Measurements from ENCODE around the gene MAP3K12.
A peak's percentile ranks its signal among the peaks of the same experiment; 100 is the strongest.
"Not testable (repeated sequence)": the region's sequence is repeated elsewhere in the genome, so short reads cannot be mapped to it uniquely, and the experiment has no call there.

Gene MAP3K12, protein sequence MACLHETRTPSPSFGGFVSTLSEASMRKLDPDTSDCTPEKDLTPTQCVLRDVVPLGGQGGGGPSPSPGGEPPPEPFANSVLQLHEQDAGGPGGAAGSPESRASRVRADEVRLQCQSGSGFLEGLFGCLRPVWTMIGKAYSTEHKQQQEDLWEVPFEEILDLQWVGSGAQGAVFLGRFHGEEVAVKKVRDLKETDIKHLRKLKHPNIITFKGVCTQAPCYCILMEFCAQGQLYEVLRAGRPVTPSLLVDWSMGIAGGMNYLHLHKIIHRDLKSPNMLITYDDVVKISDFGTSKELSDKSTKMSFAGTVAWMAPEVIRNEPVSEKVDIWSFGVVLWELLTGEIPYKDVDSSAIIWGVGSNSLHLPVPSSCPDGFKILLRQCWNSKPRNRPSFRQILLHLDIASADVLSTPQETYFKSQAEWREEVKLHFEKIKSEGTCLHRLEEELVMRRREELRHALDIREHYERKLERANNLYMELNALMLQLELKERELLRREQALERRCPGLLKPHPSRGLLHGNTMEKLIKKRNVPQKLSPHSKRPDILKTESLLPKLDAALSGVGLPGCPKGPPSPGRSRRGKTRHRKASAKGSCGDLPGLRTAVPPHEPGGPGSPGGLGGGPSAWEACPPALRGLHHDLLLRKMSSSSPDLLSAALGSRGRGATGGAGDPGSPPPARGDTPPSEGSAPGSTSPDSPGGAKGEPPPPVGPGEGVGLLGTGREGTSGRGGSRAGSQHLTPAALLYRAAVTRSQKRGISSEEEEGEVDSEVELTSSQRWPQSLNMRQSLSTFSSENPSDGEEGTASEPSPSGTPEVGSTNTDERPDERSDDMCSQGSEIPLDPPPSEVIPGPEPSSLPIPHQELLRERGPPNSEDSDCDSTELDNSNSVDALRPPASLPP

DNA sequence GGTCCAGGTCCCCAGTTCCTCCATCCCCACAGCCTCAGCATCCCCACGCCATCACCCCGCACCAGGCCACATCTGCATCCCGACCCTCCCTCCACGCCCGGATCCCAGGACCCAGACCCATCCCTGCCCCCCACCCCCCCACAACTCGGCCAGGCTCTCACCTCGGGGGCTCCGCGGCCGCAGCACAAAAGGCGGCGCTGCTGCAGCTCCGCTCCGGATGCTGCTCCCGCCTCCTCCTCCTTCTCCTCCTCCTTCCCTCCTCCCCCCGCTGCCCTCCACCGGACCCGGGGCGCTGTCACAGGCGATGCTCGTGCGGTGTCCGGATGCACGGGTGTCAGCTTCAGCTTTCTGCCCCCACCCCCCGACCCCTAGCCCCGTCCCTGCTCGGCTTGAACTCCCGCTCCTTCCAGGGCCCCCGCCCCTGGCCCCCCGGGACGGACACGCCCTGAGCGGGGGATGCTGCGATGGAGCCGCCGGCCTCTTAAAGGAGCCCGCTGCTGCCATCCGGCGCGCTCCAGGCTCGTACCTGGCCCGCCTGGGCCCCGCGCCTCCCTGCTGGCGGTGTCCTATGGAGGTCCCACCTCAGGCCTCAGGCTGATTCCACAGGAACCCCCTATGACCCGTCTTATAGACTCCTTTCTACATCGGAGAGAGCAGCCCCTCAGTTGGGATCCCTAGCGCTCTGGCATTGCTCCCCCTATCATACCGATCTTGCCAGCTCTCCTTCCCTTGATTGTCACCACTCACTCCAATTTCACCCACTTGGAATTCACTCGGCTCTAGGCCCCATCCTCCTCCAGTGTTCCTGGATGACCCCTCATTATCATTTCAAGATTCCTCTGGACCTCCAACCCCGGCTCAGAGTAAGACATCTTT is at the start of gene MAP3K12:
MAP3K12 (minus strand) TSS at position 193 of the 876 bp plus-strand sequence. CDS start 12,067 bp downstream, outside the sequence.
- DNase-seq: peak; percentile 14

DNA sequence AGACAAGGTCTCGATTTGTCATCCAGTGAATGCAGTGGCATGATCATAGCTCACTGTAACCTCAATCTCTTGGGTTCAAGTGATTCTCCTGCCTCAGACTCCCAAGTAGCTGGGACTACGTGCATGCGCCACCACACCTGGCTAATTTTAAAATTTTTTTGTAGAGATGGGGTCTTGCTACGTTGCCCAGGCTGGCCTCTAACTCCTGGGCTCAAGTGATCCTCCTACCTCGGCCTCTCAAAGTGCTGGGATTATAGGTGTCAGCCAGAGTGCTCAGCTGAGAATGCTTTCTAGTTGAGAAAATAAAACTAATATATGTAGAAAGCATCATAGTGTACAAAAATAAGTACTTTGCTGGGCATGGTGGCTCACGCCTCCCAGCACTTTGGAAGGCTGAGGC is 49.1 kb upstream of the MAP3K12 start:
- DNase-seq: not testable (repeated sequence)

DNA sequence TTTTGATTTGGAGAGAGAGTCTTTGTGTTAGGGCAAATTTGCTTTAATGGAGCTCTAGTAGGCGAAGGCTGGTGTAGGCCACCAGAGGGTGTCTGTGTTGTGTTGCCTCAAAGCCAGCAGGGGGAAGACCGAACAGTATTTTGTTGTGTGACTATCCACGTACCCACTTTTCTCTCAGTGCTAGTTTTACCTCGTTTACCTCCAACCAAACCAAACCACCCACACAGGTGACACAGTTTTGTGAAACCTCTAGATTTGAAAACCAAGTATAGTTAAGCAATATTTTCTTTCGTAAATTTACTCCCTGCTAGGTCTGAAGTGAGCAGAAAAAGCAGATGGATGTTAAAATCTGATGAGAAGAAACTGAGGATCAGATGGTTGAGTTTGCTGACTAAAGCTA is 44.3 kb upstream of the MAP3K12 start:
- peak; percentile 31 for DNase-seq

DNA sequence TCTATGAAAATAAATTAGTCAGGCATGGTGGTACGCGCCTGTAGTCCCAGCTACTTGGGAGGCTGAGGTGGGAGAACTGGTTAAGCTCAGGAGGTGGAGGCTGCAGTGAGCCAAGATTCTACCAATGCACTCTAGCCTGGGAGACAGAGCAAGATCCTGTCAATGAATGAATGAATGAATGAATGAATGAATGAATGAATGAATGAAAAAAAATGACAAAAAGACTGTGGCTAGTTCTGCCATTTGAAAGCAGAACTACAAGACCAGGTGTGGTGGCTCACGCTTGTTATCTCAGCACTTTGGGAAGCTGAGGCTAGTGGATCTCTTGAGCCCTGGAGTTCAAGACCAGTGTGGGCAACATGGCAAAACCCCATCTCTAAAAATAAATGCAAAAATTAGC is 40.3 kb upstream of the MAP3K12 start:
- no peak for DNase-seq

DNA sequence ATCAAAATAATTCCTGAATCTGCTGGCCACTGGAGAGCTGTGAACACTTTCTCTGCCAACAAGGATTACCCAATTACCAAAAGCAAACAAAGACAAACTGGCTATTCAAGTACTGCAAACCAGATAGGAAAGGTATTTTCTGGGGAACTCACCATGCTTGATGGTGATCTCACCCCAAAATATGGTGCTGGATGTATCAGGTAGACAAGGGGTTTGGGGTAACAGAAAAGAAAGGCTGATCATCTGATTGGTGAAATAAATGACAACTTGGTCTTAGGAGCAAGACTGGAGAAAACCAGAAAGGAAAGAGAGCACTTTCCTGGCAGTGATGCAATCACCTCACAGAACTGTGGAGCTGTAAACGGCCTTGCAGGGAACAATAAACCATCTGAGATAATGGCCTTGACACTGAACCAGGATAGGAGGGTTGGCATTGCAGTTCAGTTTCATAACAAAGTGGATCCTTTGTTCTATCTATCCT is 39.0 kb upstream of the MAP3K12 start:
- DNase-seq: peak; percentile 7

DNA sequence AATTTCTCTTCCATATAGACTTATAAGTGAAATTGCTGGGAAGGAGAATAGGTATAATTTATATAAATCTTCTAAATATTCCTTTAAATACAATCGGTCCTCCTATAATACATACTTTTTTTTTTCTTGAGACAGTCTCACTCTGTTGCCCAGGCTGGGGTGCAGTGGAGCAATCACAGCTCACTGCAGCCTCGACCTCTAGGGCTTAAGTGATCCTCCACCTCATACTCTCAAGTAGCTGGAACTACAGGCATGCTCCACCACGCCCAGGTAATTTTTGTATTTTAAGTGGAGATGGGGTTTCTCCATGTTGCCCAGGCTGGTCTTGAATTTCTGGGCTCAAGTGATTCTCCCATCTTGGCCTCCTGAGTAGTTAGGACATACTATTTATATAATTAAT is 37.7 kb upstream of the MAP3K12 start:
- no peak for DNase-seq

DNA sequence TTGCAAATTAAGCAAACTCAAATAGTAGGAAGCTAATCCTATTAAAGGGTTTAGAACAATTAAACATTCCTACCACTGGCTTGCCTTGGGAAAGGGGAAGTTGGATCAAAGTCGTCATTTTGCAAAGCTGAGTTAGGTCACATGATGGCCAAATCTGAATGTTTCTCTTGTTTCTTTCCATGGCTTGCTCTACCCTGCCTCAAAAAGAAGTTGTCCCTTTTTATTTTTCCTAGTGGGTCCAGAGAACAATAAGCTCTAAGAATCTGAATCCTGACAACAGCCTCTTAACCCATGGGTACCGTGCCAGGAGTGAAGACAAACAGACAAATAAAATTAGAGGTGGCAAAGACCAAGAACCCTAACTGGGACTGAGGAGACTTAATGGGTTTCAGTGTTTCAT is 34.2 kb upstream of the MAP3K12 start:
- DNase-seq: no peak

DNA sequence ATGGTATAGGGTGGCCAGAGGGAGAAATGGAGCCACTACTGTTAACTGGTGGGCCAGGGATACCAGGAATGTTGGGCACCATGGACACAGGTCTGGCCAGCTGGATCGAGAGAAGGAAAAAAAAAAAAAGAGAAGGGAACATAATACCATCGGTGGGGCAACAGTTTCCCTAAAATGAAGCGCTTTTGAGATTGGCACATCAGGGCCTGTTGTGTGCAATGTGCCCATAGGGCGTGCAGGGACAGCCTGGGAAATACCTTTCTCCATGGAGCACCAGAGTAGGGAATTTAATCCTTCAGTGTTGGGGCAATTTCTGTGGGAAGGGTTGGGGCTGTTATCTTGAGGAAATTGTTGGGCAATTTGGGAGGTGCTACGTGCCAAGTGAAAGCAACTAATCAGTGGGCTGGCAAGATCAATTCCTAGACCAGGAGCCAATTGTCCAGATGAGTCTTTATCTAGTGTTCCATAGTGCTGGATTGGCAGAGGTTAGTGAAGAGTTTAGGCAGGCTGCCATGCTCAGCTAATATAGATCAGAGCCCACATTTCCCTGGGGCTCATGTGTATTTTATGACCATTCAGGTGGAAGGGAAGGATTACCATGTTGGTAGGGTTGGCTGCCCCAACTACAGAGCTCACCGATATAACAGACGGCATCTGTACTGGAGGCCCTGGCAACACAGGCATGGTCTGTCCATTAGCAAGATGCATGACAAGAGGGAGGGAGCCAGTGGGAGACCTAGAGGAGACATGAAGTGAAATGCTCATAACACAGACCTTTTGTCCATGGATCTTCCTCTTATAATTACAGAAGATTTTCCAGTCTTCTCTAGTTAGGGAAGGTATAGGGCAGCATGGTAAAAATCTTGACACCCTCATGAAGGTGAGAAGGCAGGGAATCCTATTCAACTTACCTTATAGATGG is 33.5 kb upstream of the MAP3K12 start:
- no peak for DNase-seq

DNA sequence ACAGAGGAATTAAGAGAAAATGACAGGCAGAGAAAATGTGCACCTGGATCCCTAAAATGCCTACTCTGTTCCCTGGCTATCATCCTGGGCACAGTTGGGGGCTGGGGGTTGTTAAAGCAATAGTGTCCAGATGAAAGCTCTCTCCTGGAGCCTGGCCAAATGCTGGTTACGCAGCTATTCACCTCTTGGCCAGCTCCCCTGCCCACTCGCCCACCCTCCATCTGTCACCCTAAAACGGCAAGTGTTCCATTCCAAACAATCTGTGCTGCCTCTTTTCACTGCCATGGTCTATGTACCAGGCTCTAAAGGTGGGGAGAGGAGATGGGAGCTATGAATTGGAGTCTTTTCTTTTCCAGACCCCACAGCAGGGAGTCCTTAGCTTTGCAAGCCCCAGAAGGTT is 32.8 kb upstream of the MAP3K12 start:
- no peak for DNase-seq

DNA sequence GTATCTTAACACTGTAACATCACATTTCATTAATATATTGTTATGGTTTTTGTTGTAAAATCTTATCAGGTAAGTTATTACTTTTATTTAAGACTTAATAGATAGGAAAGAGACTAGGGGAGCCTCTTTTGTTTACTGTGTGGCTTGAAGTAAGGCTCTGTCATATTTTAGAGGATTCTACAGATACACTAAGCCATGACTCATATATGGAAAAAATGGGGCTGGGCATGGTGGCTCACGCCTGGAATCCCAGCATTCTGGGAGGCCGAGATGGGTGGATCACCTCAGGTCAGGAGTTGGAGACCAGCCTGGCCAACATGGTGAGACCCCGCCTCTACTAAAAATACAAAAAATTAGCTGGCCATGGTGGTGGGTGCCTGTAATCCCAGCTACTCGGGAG is 31.7 kb upstream of the MAP3K12 start:
- no peak for DNase-seq

DNA sequence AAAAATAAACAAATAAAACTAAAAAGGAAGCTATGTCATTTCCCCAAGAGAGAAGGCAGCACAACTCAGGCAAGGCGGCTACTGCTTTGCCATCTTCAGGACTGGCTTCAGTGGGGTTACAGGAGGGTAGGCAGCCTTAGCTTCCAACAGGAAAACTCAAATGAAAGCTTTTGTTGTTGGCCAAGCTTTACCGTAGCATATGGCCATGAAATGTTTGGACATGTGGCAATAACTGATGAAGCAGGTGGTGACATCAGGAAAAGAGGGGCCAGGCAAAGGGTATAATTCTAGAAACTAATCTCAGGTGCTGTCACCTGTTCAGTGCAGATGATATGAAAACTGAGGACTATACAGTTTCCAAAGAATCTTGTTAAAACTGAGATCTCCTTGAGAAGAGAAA is 30.8 kb upstream of the MAP3K12 start:
- no peak for DNase-seq

DNA sequence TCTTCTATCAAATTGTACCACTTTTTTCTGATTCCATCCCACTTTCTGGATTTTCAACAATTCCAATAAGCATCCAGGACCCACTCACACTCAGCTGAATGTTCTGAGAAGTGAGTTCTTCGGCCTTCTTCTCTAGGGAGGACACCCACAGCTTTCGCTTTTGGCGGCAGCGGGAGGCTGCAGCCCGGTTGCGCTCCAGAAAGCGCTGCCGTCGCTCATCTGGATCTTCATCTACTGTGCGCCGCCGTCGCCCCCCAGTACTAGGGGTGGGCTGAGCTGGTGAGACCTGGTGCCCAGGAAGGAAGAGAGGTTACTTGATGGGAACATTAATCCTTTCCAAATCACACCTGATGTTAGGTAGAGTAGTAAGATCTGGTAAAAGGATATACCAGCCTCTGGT is 25.2 kb upstream of the MAP3K12 start:
- DNase-seq: no peak

DNA sequence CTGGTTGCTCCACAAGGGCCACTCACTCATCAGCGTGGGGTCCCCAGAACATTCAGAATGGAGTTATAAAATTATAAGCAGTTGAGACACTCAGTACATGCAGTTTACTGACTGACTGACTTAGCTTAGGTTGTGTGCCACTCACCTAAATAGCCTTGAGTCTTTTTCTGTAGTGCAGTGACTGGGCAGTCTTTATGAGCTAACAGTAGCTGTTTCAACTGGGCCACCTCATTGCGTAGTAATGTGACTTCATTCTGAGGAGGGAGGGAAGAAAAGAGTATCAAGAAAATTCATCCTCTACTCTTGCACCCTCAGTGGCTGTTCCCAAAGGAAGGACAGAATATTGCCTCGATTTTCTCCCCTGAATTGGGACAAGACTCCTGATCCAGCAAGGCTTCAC is 23.9 kb upstream of the MAP3K12 start:
- DNase-seq: no peak

DNA sequence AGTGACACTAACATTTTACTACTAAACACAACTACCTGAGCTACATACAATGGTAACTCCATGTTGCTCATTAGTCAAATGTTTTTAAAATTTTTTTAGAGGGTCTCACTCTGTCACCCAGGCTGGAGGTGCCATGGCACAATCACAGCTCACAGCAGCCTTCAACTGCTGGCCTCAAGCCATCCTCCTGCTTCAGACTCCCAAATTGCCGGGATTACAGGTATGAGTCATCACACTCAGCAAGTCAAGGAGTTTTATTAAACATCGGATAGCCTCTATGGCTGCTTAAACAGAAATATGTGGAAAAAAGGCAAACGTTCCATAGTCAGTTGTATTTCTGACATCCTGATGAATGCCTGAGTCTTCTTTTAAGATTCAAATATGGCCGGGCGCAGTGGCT is 19.1 kb upstream of the MAP3K12 start:
- no peak for DNase-seq

DNA sequence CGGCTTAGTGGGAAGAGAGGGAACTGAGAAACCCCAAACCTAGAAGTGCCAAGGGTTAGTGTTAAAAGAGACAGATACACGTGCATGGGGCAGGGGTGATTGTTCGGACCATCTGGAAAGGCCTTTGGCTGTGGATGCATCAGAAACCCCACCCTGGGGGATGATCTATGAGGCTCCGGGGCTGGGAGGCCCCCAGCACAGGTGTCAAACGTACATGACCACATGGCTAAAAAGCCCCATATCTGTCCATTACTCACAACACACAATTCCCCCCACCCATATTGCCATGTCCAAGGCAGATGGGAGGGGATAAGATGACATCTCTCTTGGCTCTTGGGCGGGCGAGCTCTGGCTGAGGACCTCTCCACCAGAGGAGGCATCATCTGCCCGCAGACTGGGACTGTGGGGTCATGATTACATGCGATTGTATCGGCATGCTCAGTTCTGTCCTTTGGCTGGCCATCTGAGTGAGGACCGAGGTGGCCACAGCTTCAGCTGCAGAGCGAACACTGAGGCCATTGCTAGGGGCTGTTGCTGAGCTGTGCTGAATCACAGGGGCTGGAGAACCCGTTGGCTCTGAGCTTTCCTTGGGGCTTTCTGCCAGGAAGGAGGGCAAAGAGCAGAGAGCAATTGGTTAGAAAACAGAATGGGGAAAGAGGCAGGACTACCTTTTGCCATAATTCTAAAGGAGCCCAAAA is 17.6 kb upstream of the MAP3K12 start:
- DNase-seq: no peak

DNA sequence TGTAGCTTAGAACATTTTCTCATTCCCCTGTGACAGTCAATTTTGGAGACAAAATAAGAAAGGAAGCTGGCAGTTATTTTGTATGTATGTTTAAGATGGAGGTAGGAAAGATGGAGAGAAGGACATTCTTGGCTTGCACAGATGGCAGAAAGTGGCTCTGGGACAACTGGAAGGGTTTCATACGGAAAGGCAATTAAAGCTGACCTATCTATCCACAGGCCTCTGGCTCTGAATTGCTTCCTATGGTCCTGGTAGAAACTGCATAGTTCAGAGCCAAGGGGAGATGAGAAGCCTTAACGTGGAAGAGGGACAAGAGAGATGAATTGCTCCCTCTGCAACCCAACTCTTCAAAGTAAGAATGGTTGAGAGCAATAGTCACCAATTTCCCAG is 16.0 kb upstream of the MAP3K12 start:
- DNase-seq: no peak

DNA sequence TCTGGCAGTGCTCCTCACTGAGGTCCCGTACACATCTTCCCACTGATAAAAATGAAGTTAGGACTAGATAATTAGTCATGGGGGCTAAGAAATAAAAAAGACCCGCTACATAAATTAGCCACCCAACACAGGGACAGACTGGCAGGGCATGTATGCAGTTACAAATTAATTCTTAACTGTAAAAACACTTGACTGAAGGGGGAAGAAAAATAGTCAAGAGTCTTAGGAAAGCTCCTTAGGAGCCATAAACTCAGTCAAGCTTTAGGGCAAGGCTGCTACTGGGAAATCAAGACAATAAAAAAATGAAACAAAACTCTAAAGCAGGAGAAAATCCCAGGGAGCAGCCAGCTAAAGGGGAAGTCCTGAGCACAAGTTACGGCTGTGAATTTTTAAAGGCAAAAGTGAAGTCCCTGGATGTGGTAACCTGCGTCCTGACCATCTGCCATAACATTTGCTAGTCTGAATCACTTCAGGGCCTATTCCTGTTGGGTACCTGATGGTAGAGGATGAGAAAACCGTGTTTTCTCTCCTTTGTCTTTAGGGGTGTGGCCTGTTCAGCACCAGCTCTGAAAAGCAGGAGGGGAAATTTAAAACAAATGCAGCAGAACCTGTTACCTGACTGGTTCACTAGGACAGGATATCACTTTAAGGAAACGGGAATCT is 15.5 kb upstream of the MAP3K12 start:
- DNase-seq: no peak

DNA sequence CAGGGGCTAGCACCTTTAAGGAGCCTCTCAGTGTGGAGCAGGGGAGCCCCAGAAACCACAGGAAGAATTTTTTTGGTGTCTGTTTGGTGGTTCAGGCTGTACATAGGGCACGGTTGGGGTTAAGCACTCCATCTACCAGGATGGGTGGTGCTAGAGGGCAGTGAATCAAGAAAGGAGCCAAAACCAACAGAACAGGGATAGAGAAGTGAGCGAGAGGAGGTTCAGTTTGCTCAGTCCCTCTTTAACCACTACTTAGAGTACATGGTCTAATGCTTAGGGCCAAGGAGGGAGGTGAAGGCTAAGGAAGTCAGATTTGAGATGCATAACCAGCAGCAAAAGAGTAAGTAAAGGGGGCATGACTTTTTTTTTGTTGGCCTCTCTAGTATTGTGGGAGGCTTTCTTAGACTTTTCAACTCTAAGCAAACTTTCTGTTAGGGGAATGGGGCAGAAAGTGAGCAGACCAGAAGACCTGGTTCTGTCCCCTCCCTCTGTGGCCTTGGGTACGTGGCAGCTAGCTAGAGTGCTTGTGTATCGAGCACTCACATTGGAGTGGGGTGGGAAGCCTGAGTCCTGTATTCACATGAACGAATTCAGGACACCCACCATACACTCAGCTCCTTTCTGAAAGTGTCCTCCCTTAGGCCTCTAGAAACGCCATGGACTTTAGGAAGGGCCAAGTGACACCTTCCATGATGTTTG is 14.6 kb upstream of the MAP3K12 start:
- no peak for DNase-seq

DNA sequence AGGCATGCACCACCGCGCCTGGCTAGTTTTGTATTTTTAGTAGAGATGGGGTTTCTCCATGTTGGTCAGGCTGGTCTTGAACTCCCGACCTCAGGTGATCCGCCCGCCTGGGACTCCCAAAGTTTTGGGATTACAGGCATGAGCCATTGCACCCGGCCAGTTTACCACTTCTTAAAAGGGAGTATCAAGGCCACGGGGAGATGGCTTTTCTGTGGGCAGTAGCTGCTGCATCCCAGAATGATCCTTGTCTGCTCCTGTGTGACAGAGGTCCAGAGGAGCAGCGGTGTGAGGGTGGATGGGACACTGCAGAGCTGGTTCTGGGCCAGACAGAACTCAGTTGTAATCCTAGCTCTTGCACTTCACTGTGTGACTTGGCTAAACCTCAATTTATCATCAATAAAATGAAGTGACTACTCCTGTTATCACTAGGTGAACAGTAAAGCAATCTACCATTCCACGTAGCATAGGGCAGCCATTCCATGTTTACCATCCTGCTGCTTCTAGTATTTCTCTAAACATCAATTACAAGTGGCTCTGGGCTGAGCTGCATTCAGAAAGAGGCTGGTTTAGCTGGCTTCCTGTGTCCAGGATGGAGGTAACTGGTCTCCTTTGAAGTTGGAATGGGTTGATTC is 11.0 kb upstream of the MAP3K12 start:
- no peak for DNase-seq
